Mesothelial cell of epicardium (in vitro differentiated cells): Measurements from ENCODE around the gene CARD18. TPM values are rescaled to one million over a fixed set of nuclear protein-coding genes. Genes with fewer than 3 reads are reported as not detected.

ENCODE experiments used
- DNase-seq, 2 experiments: peaks; one replicate each; pipeline ENCODE4 v3.0.0; 2021; ENCODE audit warnings: low spot score in 2 of 2; ENCODE audit not compliant: unreplicated experiment in 2 of 2
- H3K27ac Mint-ChIP-seq: 2 replicates; pipeline ENCODE4 v1.8.0; 2021; ENCODE audit warnings: mixed read lengths
- H3K27me3 Mint-ChIP-seq: 2 replicates; pipeline ENCODE4 v1.8.0; 2021; ENCODE audit warnings: low read depth, mixed read lengths
- H3K36me3 Mint-ChIP-seq: 2 replicates; pipeline ENCODE4 v1.8.0; 2021; ENCODE audit warnings: mixed read lengths
- H3K4me1 Mint-ChIP-seq: 2 replicates; pipeline ENCODE4 v1.8.0; 2021; ENCODE audit warnings: mixed read lengths
- H3K4me3 Mint-ChIP-seq: 2 replicates; pipeline ENCODE4 v1.8.0; 2021; ENCODE audit warnings: mild to moderate bottlenecking, moderate library complexity, mixed read lengths
- H3K9me3 Mint-ChIP-seq: 2 replicates; pipeline ENCODE4 v1.8.0; 2021; ENCODE audit warnings: mixed read lengths
- total RNA-seq: library from RNA; stranded (reverse); gene quantifications from 3 replicates; pipeline ENCODE4 v1.2.1, GENCODE V29; 2021
- TF ChIP-seq, protein P1 (sequence below): fragments of 200-600 bp; sonication (generic); IDR thresholded peaks from one replicate; pipeline ENCODE4 v1.5.0; 2021; ENCODE audit warnings: antibody characterized with exemption; ENCODE audit not compliant: unreplicated experiment

Gene CARD18
- total RNA-seq, 1 donor from 2014 or later: not detected

DNA sequence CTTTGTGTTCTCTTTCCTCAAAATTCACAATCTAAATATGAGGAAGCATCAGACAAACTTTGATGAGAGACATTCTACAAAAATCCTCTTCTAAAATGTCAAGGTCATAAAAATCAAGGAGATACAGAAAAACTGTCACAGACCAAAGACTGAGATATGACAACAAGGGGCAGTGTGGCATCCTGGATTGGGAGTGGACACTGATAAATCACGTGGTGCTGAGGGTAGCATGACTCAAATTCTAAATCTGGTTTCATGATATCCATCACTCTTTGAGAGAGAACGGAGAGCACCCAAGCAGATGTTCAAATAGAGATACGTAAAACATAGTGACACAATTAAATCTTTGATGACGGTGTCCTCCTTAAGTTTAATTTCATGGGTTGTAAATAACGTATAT, 13.0 kb upstream of the CARD18 start:
- TF ChIP-seq, protein P1, sequence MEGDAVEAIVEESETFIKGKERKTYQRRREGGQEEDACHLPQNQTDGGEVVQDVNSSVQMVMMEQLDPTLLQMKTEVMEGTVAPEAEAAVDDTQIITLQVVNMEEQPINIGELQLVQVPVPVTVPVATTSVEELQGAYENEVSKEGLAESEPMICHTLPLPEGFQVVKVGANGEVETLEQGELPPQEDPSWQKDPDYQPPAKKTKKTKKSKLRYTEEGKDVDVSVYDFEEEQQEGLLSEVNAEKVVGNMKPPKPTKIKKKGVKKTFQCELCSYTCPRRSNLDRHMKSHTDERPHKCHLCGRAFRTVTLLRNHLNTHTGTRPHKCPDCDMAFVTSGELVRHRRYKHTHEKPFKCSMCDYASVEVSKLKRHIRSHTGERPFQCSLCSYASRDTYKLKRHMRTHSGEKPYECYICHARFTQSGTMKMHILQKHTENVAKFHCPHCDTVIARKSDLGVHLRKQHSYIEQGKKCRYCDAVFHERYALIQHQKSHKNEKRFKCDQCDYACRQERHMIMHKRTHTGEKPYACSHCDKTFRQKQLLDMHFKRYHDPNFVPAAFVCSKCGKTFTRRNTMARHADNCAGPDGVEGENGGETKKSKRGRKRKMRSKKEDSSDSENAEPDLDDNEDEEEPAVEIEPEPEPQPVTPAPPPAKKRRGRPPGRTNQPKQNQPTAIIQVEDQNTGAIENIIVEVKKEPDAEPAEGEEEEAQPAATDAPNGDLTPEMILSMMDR: no peak
- Mint-ChIP-seq H3K27ac (no peak overlapping the region), H3K4me1 (no peaks in the 10 kb centered on the region), H3K4me3 (no peak overlapping the region), H3K9me3 (peaks cover 21% of the 10 kb centered on the region), H3K27me3 (no peaks in the 10 kb centered on the region), H3K36me3 (no peaks in the 10 kb centered on the region)
- no peak for DNase-seq

DNA sequence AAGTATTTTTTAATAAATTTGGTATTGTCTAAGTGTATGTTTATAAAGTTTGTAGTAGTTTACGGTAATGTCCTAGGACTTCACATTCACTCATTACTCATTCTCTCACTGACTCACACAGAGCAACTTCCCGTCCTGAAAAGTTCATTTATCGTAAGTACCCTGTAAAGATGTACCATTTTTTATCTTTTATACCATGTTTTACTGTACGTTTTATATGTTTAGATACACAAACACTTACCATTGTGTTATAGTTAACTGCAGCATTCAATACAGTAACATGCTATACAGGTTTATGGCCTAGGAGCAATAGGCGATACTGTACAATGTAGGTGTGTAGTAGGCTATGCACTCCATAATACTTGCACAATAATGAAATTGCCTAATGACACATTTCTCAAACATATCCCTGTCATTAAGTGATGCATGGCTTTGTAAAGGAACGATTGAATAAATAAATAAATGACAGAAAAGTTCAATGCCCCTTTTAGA, 12.5 kb upstream of the CARD18 start:
- Mint-ChIP-seq H3K27ac (no peak overlapping the region), H3K4me3 (no peak overlapping the region), H3K4me1 (no peaks in the 10 kb centered on the region), H3K36me3 (no peaks in the 10 kb centered on the region), H3K27me3 (no peaks in the 10 kb centered on the region), H3K9me3 (peaks cover 19% of the 10 kb centered on the region)
- no peak for DNase-seq
- TF ChIP-seq, protein P1: no peak

DNA sequence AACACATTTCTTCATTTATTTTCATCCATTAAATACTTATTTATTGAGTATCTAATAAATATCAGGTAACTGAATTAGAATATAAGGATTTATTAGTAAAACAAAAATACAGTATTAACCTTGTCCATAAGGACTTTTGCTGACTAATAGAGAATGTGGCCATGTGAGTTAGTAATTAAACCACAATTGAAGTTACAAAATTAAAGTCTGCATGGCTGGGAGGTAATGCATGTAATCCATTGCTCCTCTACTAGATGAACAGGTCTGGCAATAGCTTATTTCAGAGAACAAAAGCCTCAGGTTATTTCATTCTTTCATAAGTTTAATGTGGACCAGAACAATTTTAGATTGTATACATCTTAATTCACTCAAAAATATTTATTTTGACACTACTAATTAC, 9.9 kb upstream of the CARD18 start:
- H3K9me3 Mint-ChIP-seq: peaks cover 6% of the 10 kb centered on the region

DNA sequence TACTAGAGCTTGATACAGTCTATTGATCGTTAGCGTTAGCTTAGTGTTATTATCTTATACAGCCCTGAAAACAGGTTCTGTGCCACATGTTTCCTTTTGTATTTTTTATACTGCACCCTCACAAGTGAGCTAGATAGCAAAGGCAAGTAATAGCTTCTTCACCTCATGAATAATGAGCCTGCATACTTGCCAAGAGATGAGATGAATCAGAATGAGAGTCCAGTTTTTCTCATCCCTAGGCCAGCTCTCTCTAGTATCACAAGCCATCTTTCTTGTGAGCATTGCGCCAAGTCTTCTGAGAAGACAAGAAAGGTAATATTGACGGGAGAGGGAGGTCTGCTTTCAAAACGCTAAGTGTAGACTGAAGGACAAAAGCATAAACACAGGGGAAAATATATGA, 8.7 kb upstream of the CARD18 start:
- no peak overlapping the region for H3K4me3 Mint-ChIP-seq
- H3K9me3 Mint-ChIP-seq: peaks cover 3% of the 10 kb centered on the region
- peaks cover 5% of the 10 kb centered on the region for H3K4me1 Mint-ChIP-seq
- DNase-seq: no peak
- TF ChIP-seq, protein P1: no peak
- H3K27ac Mint-ChIP-seq: no peak overlapping the region
- H3K27me3 Mint-ChIP-seq: no peaks in the 10 kb centered on the region
- H3K36me3 Mint-ChIP-seq: no peaks in the 10 kb centered on the region

More for the DNA sequence above, 9.9 kb upstream of the CARD18 start:
- Mint-ChIP-seq H3K4me1 (peaks cover 5% of the 10 kb centered on the region), H3K27me3 (no peaks in the 10 kb centered on the region), H3K36me3 (no peaks in the 10 kb centered on the region), H3K4me3 (no peak overlapping the region), H3K27ac (no peak overlapping the region)
- no peak for DNase-seq
- TF ChIP-seq, protein P1: no peak

DNA sequence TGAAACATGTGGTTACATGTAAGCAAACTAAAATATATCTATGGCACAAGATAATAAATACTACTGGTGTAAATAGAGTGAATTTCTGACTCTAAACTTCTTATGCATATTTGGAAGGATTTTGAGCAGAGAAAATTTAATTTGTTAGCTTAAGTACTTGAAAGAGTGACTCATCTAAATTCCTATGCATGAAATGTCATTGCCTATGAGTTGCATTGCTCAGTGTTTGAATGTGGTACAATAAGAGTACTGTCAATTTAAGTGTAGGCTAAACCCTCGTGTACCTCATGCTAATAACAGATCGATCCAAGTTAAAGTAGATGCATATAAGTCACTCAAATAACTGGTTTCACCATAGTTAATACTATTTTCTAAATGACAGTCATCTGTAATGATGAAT, 5.3 kb upstream of the CARD18 start:
- H3K27me3 Mint-ChIP-seq: no peaks in the 10 kb centered on the region
- no peak for DNase-seq
- no peaks in the 10 kb centered on the region for H3K9me3 Mint-ChIP-seq
- no peak overlapping the region for H3K27ac Mint-ChIP-seq
- TF ChIP-seq, protein P1: no peak
- H3K4me3 Mint-ChIP-seq: no peak overlapping the region
- H3K4me1 Mint-ChIP-seq: peaks cover 5% of the 10 kb centered on the region
- H3K36me3 Mint-ChIP-seq: no peaks in the 10 kb centered on the region

DNA sequence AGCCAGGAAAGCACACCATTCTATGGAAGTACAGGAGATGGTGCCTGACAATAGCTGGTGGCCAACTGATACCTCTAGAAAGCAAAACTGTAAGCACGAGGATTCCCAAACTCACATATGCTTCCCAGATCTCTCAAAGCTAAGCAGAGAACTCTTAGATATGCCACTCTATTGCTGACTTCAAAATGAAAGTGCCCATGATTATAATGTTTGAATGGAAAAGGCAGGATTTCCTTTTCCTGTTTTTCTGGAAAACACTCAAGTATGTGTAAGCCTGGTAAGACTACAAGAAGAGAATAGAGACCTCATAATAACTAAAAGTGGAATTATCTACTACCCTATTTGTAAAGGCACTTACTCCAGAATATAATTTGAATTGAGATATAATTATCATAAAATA, 2.6 kb upstream of the CARD18 start:
- H3K27ac Mint-ChIP-seq: no peak overlapping the region
- H3K4me1 Mint-ChIP-seq: peaks cover 8% of the 10 kb centered on the region
- no peak overlapping the region for H3K4me3 Mint-ChIP-seq
- DNase-seq: no peak
- H3K9me3 Mint-ChIP-seq: peaks cover 12% of the 10 kb centered on the region
- TF ChIP-seq, protein P1: no peak
- H3K27me3 Mint-ChIP-seq: no peaks in the 10 kb centered on the region
- peaks cover 2% of the 10 kb centered on the region for H3K36me3 Mint-ChIP-seq
